Measurements from ENCODE around the gene PKD1.
A peak's percentile ranks its signal among the peaks of the same experiment; 100 is the strongest.
"Not testable (repeated sequence)": the region's sequence is repeated elsewhere in the genome, so short reads cannot be mapped to it uniquely, and the experiment has no call there.

Gene PKD1

GRCh38 chr16:2147378-2147777, 11.7 kb upstream of the PKD1 start:
- Histone ChIP-seq H3K9me3 (ENCODE audit: control extremely low read depth in 1 of 5, control insufficient read depth in 4 of 5, insufficient read depth in 2 of 5, low read depth in 1 of 5, low read length in 4 of 5) (no peaks in the 10 kb centered on the region), H3K4me3 (ENCODE audit: control insufficient read depth in 1 of 7, extremely low read depth in 1 of 7, insufficient read depth in 4 of 7, low read depth in 2 of 7, low read length in 6 of 7) (no peak overlapping the region), H3K4me1 (ENCODE audit: control extremely low read depth in 1 of 4, control insufficient read depth in 4 of 4, insufficient read depth in 4 of 4, low read length in 3 of 4) (peaks cover 0 to 55% (median 31%) of the 10 kb centered on the region in 4 experiments), H3K36me3 (ENCODE audit: control insufficient read depth in 4 of 4, insufficient read depth in 4 of 4, low read length in 3 of 4) (peaks cover 2 to 15% (median 10%) of the 10 kb centered on the region in 4 experiments), H3K27me3 (replicated peaks in 2 of 5; ENCODE audit: control insufficient read depth in 4 of 5, insufficient read depth in 5 of 5, low read length in 4 of 5) (no peaks in the 10 kb centered on the region), H3K27ac (ENCODE audit: insufficient read depth in 1 of 2, low read depth in 1 of 2, low read length in 2 of 2, poor library complexity in 1 of 2, severe bottlenecking in 2 of 2) (no peak overlapping the region)
- 96% methylated on average over 6 of the region's 6 CpGs for WGBS (ENCODE audit: insufficient coverage)
- CTCF ChIA-PET, result interaction anchor here (0.5 to 3.5 kb wide), 12 partner anchors 8 to 1411 kb away, joined by 3 to 24 read pairs (median 4); no protein-coding TSS in a partner anchor
- POLR2A ChIA-PET, result interaction anchor here (0.9 to 1.7 kb wide), 3 partner anchors 26 to 156 kb away, joined by 3 to 5 read pairs (median 4); partner anchors contain the start of gene ECI1
- no peak for DNase-seq

GRCh38 chr16:2145843-2146242, 10.1 kb upstream of the PKD1 start:
- Histone ChIP-seq H3K27ac (ENCODE audit: insufficient read depth in 1 of 2, low read depth in 1 of 2, low read length in 2 of 2, poor library complexity in 1 of 2, severe bottlenecking in 2 of 2) (no peak overlapping the region), H3K4me3 (ENCODE audit: control insufficient read depth in 1 of 7, extremely low read depth in 1 of 7, insufficient read depth in 4 of 7, low read depth in 2 of 7, low read length in 6 of 7) (no peak overlapping the region), H3K4me1 (ENCODE audit: control extremely low read depth in 1 of 4, control insufficient read depth in 4 of 4, insufficient read depth in 4 of 4, low read length in 3 of 4) (peaks cover 0 to 40% (median 28%) of the 10 kb centered on the region in 4 experiments), H3K36me3 (ENCODE audit: control insufficient read depth in 4 of 4, insufficient read depth in 4 of 4, low read length in 3 of 4) (peaks cover 0 to 4% (median 1%) of the 10 kb centered on the region in 4 experiments), H3K27me3 (replicated peaks in 2 of 5; ENCODE audit: control insufficient read depth in 4 of 5, insufficient read depth in 5 of 5, low read length in 4 of 5) (no peaks in the 10 kb centered on the region), H3K9me3 (ENCODE audit: control extremely low read depth in 1 of 5, control insufficient read depth in 4 of 5, insufficient read depth in 2 of 5, low read depth in 1 of 5, low read length in 4 of 5) (no peaks in the 10 kb centered on the region)
- WGBS (ENCODE audit: insufficient coverage), result 93% methylated on average over 4 of the region's 5 CpGs
- POLR2A ChIA-PET, result interaction anchor here (1.7 kb wide), 1 partner anchor 9 kb away, joined by 6 read pairs; the partner anchor contains the start of gene TRAF7
- CTCF ChIA-PET, result interaction anchor here (1.0 to 3.5 kb wide), 6 partner anchors 9 to 141 kb away, joined by 3 to 24 read pairs (median 8); partner anchors contain the start of gene TRAF7
- DNase-seq, result no peak

DNA sequence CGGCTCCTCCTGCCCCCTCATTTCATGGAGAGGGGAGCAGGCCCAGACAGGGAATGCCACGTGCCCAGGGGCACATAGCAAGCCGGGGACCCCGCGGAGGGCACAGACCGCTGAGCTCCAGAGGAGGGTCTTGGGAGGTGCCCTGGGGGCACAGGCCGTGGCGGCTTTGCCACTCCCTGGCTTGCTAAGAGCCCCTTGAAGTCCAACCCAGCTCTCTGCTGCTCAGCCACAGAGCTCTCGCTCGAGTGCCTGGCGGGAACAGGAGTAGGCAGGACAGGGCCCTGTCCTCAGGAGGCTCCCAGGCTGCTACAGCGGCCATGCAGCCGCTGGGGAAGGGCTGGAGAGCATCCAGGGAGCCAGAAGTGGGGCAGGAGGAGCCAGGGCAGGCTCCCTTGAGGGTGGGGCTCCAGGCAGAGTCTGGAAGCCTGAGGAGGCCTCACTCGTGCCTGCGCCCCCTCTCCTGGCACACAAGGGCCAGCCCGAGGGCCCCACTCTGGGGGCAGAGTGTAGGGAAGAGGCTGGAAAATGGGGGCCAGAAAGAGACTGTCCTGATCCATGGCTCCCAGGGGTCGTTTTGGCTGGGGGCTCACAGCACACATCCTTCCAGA, 8.3 kb upstream of the PKD1 start:
- Histone ChIP-seq H3K27me3 (replicated peaks in 2 of 5; ENCODE audit: control insufficient read depth in 4 of 5, insufficient read depth in 5 of 5, low read length in 4 of 5) (no peaks in the 10 kb centered on the region), H3K9me3 (ENCODE audit: control extremely low read depth in 1 of 5, control insufficient read depth in 4 of 5, insufficient read depth in 2 of 5, low read depth in 1 of 5, low read length in 4 of 5) (no peaks in the 10 kb centered on the region), H3K4me3 (ENCODE audit: control insufficient read depth in 1 of 7, extremely low read depth in 1 of 7, insufficient read depth in 4 of 7, low read depth in 2 of 7, low read length in 6 of 7) (no peak overlapping the region), H3K36me3 (ENCODE audit: control insufficient read depth in 4 of 4, insufficient read depth in 4 of 4, low read length in 3 of 4) (no peaks in the 10 kb centered on the region), H3K27ac (ENCODE audit: insufficient read depth in 1 of 2, low read depth in 1 of 2, low read length in 2 of 2, poor library complexity in 1 of 2, severe bottlenecking in 2 of 2) (no peak overlapping the region), H3K4me1 (ENCODE audit: control extremely low read depth in 1 of 4, control insufficient read depth in 4 of 4, insufficient read depth in 4 of 4, low read length in 3 of 4) (peaks cover 0 to 21% (median 13%) of the 10 kb centered on the region in 4 experiments)
- WGBS (ENCODE audit: insufficient coverage), result 92% methylated on average over 17 of the region's 17 CpGs
- CTCF ChIA-PET, result interaction anchor here (1.0 to 2.5 kb wide), 4 partner anchors 8 to 140 kb away, joined by 3 to 9 read pairs (median 6); no protein-coding TSS in a partner anchor
- no peak for DNase-seq
- POLR2A ChIA-PET, result interaction anchor here (1.0 kb wide), 1 partner anchor 19 kb away, joined by 3 read pairs; no protein-coding TSS in a partner anchor

DNA sequence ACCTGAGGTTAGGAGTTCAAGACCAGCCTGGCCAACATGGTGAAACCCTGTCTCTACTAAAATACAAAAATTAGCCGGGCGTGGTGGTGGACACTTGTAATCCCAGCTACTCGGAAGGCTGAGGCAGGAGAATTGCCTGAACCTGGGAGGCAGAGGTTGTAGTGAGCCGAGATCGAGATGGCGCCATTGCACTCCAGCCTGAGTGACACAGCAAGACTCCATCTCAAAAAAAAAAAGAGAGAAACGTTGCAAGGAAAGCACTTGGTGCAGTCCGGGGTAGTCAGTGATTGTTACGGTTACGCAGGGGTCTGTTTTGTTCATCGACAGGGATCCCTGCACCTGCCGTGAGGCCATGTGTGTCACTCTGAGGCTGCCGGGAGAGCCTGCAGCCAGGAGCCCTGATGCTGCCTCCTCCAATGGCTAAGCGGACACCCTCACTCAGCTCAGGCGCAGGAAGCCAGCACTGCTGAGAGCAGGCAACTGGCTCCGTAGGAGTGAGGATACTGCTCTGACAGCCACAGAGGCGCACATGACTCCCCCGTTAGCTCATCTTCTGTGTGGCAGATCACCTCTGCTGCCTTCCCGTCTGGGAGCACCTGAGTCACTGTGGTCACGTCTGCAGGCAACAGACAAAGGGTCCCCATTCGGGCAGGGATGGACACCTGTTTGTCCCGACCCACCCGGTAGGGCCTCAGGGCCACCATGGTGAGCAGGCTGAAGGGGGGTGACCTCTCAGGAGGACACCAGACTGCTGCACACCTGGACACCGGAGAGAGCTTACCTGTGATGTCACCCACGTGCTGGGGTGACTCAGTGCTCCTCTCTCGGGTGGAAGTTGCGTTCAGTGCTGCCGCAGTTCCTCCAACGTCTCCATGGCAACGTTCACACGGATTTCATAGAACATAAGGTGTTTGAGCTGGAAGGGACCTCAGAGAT, 7.5 kb upstream of the PKD1 start:
- 89% methylated on average over 27 of the region's 31 CpGs for WGBS (ENCODE audit: insufficient coverage)
- no peak for DNase-seq
- Histone ChIP-seq H3K4me3 (ENCODE audit: control insufficient read depth in 1 of 7, extremely low read depth in 1 of 7, insufficient read depth in 4 of 7, low read depth in 2 of 7, low read length in 6 of 7) (no peak overlapping the region), H3K27ac (ENCODE audit: insufficient read depth in 1 of 2, low read depth in 1 of 2, low read length in 2 of 2, poor library complexity in 1 of 2, severe bottlenecking in 2 of 2) (no peak overlapping the region), H3K27me3 (replicated peaks in 2 of 5; ENCODE audit: control insufficient read depth in 4 of 5, insufficient read depth in 5 of 5, low read length in 4 of 5) (no peaks in the 10 kb centered on the region), H3K9me3 (ENCODE audit: control extremely low read depth in 1 of 5, control insufficient read depth in 4 of 5, insufficient read depth in 2 of 5, low read depth in 1 of 5, low read length in 4 of 5) (no peaks in the 10 kb centered on the region), H3K36me3 (ENCODE audit: control insufficient read depth in 4 of 4, insufficient read depth in 4 of 4, low read length in 3 of 4) (no peaks in the 10 kb centered on the region), H3K4me1 (ENCODE audit: control extremely low read depth in 1 of 4, control insufficient read depth in 4 of 4, insufficient read depth in 4 of 4, low read length in 3 of 4) (peaks cover 0 to 16% (median 8%) of the 10 kb centered on the region in 4 experiments)
- ChIA-PET CTCF (interaction anchor here (1.0 to 2.5 kb wide), 4 partner anchors 9 to 140 kb away, joined by 3 to 9 read pairs (median 6); no protein-coding TSS in a partner anchor), POLR2A (interaction anchor here (1.0 kb wide), 1 partner anchor 18 kb away, joined by 3 read pairs; no protein-coding TSS in a partner anchor)

- peak in 1 of 3 donors; percentile 41 for DNase-seq
- H3K27ac ChIP-seq (ENCODE audit: insufficient read depth in 1 of 2, low read depth in 1 of 2, low read length in 2 of 2, poor library complexity in 1 of 2, severe bottlenecking in 2 of 2); CTCF ChIA-PET; POLR2A ChIA-PET; H3K27me3 ChIP-seq (replicated peaks in 2 of 5; ENCODE audit: control insufficient read depth in 4 of 5, insufficient read depth in 5 of 5, low read length in 4 of 5); H3K36me3 ChIP-seq (ENCODE audit: control insufficient read depth in 4 of 4, insufficient read depth in 4 of 4, low read length in 3 of 4); H3K9me3 ChIP-seq (ENCODE audit: control extremely low read depth in 1 of 5, control insufficient read depth in 4 of 5, insufficient read depth in 2 of 5, low read depth in 1 of 5, low read length in 4 of 5); H3K4me1 ChIP-seq (ENCODE audit: control extremely low read depth in 1 of 4, control insufficient read depth in 4 of 4, insufficient read depth in 4 of 4, low read length in 3 of 4): not testable (repeated sequence)
- peak overlapping the region in 6 of 7 experiments; percentile 23 to 68 (median 56) for H3K4me3 ChIP-seq (ENCODE audit: control insufficient read depth in 1 of 7, extremely low read depth in 1 of 7, insufficient read depth in 4 of 7, low read depth in 2 of 7, low read length in 6 of 7)
- WGBS (ENCODE audit: insufficient coverage), result 2% methylated on average over 10 of the region's 42 CpGs
Measured at GRCh38 chr16:2135071-2135470, 627 bp downstream of the PKD1 start.

DNA sequence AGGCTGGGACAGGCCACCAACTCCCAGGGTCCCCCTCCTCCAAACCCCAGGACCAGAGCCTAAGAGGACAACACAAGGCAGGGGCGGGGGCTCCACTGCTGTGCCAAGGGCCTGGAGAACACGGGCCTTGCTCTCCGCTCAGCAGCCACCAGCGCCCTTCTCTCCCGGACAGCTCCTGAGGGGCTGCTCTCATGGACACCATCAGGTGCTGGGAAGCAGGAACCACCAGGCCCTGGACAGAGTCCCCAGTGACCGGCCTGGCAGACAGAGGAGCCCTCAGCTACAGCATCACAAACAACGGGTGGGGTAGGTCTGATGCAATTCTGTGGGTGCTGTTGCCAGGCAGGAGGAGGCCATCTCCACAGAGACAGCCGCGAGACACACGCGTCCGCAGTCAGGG, 1.9 kb downstream of the PKD1 start:
- H3K27me3 ChIP-seq (replicated peaks in 2 of 5; ENCODE audit: control insufficient read depth in 4 of 5, insufficient read depth in 5 of 5, low read length in 4 of 5); POLR2A ChIA-PET; H3K36me3 ChIP-seq (ENCODE audit: control insufficient read depth in 4 of 4, insufficient read depth in 4 of 4, low read length in 3 of 4); H3K4me1 ChIP-seq (ENCODE audit: control extremely low read depth in 1 of 4, control insufficient read depth in 4 of 4, insufficient read depth in 4 of 4, low read length in 3 of 4); H3K27ac ChIP-seq (ENCODE audit: insufficient read depth in 1 of 2, low read depth in 1 of 2, low read length in 2 of 2, poor library complexity in 1 of 2, severe bottlenecking in 2 of 2); H3K9me3 ChIP-seq (ENCODE audit: control extremely low read depth in 1 of 5, control insufficient read depth in 4 of 5, insufficient read depth in 2 of 5, low read depth in 1 of 5, low read length in 4 of 5); DNase-seq; CTCF ChIA-PET; H3K4me3 ChIP-seq (ENCODE audit: control insufficient read depth in 1 of 7, extremely low read depth in 1 of 7, insufficient read depth in 4 of 7, low read depth in 2 of 7, low read length in 6 of 7): not testable (repeated sequence)
- WGBS (ENCODE audit: insufficient coverage), result no CpG with 5 or more reads among the region's 12 CpGs

All from common myeloid progenitor, CD34-positive (primary cell).